Heart left ventricle (tissue), 16 donors: ENCODE results near the gene NT5C2. TPM values are rescaled to one million over a fixed set of nuclear protein-coding genes. Genes with fewer than 3 reads are reported as not detected.

Source experiments
- ATAC-seq, 4 donors: fragments of 200-7000 bp; cut with Tn5 transposase; one replicate each; pipeline ENCODE4 v1.9.1; 2020 to 2022; ENCODE audit warnings: moderate library complexity in 4 of 4, mild to moderate bottlenecking in 3 of 4, moderate number of reproducible peaks in 1 of 4
- DNase-seq, 5 donors: peaks; one replicate each; pipeline ENCODE4 v3.0.0-alpha.2; 2020
- H3K27ac ChIP-seq, 12 donors: fragments of 200-600 bp; sonication (generic) in 4 of 12; one replicate each; pipeline versions ENCODE4 v1.5.0 to v1.8.0; 2016 to 2022; ENCODE audit warnings: mild to moderate bottlenecking in 2 of 12
- H3K27me3 ChIP-seq, 9 donors: fragments of 200-600 bp; sonication (generic) in 2 of 9; one replicate each; pipeline versions ENCODE4 v1.5.1 to v1.8.0; 2016 to 2022; ENCODE audit warnings: mild to moderate bottlenecking in 3 of 9
- H3K36me3 ChIP-seq, 9 donors: fragments of 200-600 bp; sonication (generic) in 2 of 9; one replicate each; pipeline versions ENCODE4 v1.5.0 to v1.8.0; 2018 to 2022; ENCODE audit warnings: mild to moderate bottlenecking in 2 of 9
- H3K4me1 ChIP-seq, 12 donors: fragments of 200-600 bp; sonication (generic) in 4 of 12; one replicate each; pipeline versions ENCODE4 v1.5.0 to v1.8.0; 2016 to 2022; ENCODE audit warnings: mild to moderate bottlenecking in 3 of 12
- H3K4me3 ChIP-seq, 12 donors: fragments of 200-600 bp; sonication (generic) in 4 of 12; one replicate each; pipeline versions ENCODE4 v1.5.0 to v1.8.0; 2017 to 2022; ENCODE audit warnings: mild to moderate bottlenecking in 9 of 12, moderate library complexity in 4 of 12
- H3K9me3 ChIP-seq, 12 donors: fragments of 200-600 bp; sonication (generic) in 4 of 12; one replicate each; pipeline versions ENCODE4 v1.5.0 to v1.8.0; 2016 to 2022; ENCODE audit warnings: mild to moderate bottlenecking in 1 of 12
- CTCF ChIP-seq, 12 donors: fragments of 200-600 bp; sonication (generic) in 4 of 12; IDR thresholded peaks; one replicate each; pipeline versions ENCODE4 v1.5.0 to v1.8.0; 2018 to 2022; ENCODE audit warnings: antibody characterized with exemption in 12 of 12, mild to moderate bottlenecking in 5 of 12
- POLR2A ChIP-seq, 2 donors: fragments of 450-650 bp; IDR thresholded peaks; one replicate each; pipeline ENCODE4 v1.6.1; 2017; ENCODE audit warnings: antibody characterized with exemption in 2 of 2, mild to moderate bottlenecking in 2 of 2, moderate library complexity in 2 of 2
- WGBS, 4 donors: extraction: QIAGEN DNeasy Blood & Tissue Kit in 2 of 4; methylation state at CpG; one replicate each; pipeline versions ENCODE4 v1.1.5 to v1.1.7; 2013 to 2018; 5-methylcytosine and 5-hydroxymethylcytosine counted together
- intact Hi-C, 10 donors: fragments of 100-400 bp; cut with DNase I; formaldehyde crosslinking; loops; one replicate each; pipeline versions ENCODE4 v1.11.1 to v1.14.2; 2022
- polyA plus RNA-seq, 2 donors: library from polyadenylated mRNA; stranded (reverse); fragments of 200-250 nt; gene quantifications; one replicate each; pipeline ENCODE4 v1.2.3, GENCODE V29; 2013
- total RNA-seq, 9 donors: library from RNA; depleted of rRNA in 2 of 9; stranded (reverse); fragments of >200 nt in 2 of 9; fragmentation: NEBNext Ultra II Directional in 3 of 9; extraction: Animal tissue kit (Norgen Biotek cat#: 25700) in 3 of 9; gene quantifications; one replicate each; pipeline versions ENCODE4 v1.1.0 to v1.2.4, GENCODE V29; 2016 to 2023
- donor health status: ischemic (EF 13 %, LVEDD 7.1; RV severe dilation, severe dysfunction).
- donor health status: healthy with polysubstance abuse.
- donor health status: DM: no; HTN: yes; CAD: no.
- donor health status: DM: no; HTN: no; CAD: no.
- donor health status: ischemic (EF 25% LVEDD 6.9; RV normal size, moderate dysfunction).
- donor health status: ischemic (EF 25% LVEDD 5.7; RV mildly dilated, moderate dysfunction).
- donor health status: healthy.
- donor health status: DM: yes; HTN: yes; CAD: no.
- donor health status: ischemic (EF 35%, LVEDD 5.7; RV mildly dilated, moderate dysfunction).
- donor health status: nonischemic (EF 11% LVEDD 7.7; RV severe dilation, severe dysfunction).
- donor health status: DM: yes; HTN: yes; CAD: no.
- donor health status: PGD.
- donor health status: ischemic (EF 29% LVEDD 5.4; RV normal size, mild dysfunction).
- donor health status: nonischemic (EF 23%, LVEDD 6.1; RV moderate dilation, normal function).

Gene NT5C2
- total and polyA plus RNA-seq, 11 donors = 26.2 to 70.6 (median 43.6) TPM

- Histone ChIP-seq H3K4me1 (peaks cover 0 to 27% (median 4%) of the 10 kb centered on the region in 12 donors), H3K27ac (no peak overlapping the region), H3K36me3 (peaks cover 0 to 79% (median 59%) of the 10 kb centered on the region in 9 donors), H3K27me3 (no peaks in the 10 kb centered on the region), H3K4me3 (no peak overlapping the region), H3K9me3 (no peaks in the 10 kb centered on the region)
- ATAC-seq = no peak
- intact Hi-C loops = loop anchor here in 6 of 10 donors (5.0 to 10.0 kb wide), 5 partner anchors 33 to 140 kb away; partner anchors contain the start of genes RPEL1 (in 5 of the 6) and NT5C2 (in 1 of the 6)
- TF ChIP-seq CTCF (IDR thresholded peaks at IDR 0.05) (no peak), POLR2A (IDR thresholded peaks at IDR 0.05) (no peak)
- DNase-seq = no peak
- 23 to 31% (median 29%) methylated on average over 2 of the region's 2 CpGs for WGBS, 4 donors
These were observed 88.4 kb downstream of the NT5C2 start for GRCh38 chr10:103104721-103105120.

GRCh38 chr10:103103989-103104388 is 89.1 kb downstream of the NT5C2 start:
- no peak for ATAC-seq
- DNase-seq = no peak
- Histone ChIP-seq H3K4me3 (no peak overlapping the region), H3K36me3 (peaks cover 0 to 86% (median 66%) of the 10 kb centered on the region in 9 donors), H3K27ac (no peak overlapping the region), H3K9me3 (no peaks in the 10 kb centered on the region), H3K27me3 (no peaks in the 10 kb centered on the region), H3K4me1 (peaks cover 0 to 24% (median 3%) of the 10 kb centered on the region in 12 donors)
- 90 to 98% (median 94%) methylated on average over 2 of the region's 2 CpGs for WGBS, 4 donors
- TF ChIP-seq CTCF (IDR thresholded peaks at IDR 0.05) (no peak), POLR2A (IDR thresholded peaks at IDR 0.05) (no peak)
- intact Hi-C loops = loop anchor here in 5 of 10 donors (5.0 to 10.0 kb wide), 3 partner anchors 33 to 141 kb away; partner anchors contain the start of genes RPEL1 (in 5 of the 5) and NT5C2 (in 1 of the 5)

- TF ChIP-seq POLR2A (IDR thresholded peaks at IDR 0.05) (no peak), CTCF (IDR thresholded peaks at IDR 0.05) (no peak)
- Histone ChIP-seq H3K27ac (peak overlapping the region in 1 of 12 donors; percentile 5), H3K36me3 (peaks cover 0 to 96% (median 84%) of the 10 kb centered on the region in 9 donors), H3K4me1 (peaks cover 0 to 22% (median 3%) of the 10 kb centered on the region in 12 donors), H3K27me3 (no peaks in the 10 kb centered on the region), H3K4me3 (no peak overlapping the region), H3K9me3 (no peaks in the 10 kb centered on the region)
- WGBS, 4 donors = 62 to 73% (median 67%) methylated on average over 3 of the region's 3 CpGs
- intact Hi-C loops = loop anchor here in 5 of 10 donors (5.0 to 10.0 kb wide), 3 partner anchors 35 to 143 kb away; partner anchors contain the start of genes RPEL1 (in 5 of the 5) and NT5C2 (in 1 of the 5)
- DNase-seq (no peak), ATAC-seq (peak; percentile 16 to 65 (median 51))
These were observed 90.9 kb downstream of the NT5C2 start for GRCh38 chr10:103102195-103102594.

DNA sequence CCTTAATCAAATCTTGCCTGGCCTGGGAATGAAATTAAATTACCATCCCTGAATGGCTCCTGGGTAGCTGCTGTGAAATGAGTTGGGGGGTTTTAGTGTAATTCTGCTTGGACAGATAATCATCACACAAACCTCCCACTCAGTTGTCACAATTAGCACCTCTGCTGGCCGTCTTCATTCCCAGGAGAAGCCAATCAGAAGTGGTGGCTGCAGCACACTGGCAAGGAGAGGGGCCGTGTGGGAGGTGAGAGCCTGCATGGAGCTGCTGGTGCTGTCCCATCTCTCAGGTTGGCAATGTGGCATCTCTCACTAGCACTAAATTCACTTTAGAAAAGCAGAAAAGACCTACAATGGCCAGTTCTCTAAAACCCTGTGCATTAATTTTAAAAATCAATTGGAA is 92.5 kb downstream of the NT5C2 start:
- Histone ChIP-seq H3K4me3 (no peak overlapping the region), H3K27me3 (no peaks in the 10 kb centered on the region), H3K9me3 (no peaks in the 10 kb centered on the region), H3K4me1 (peaks cover 0 to 14% (median 2%) of the 10 kb centered on the region in 12 donors), H3K27ac (no peak overlapping the region), H3K36me3 (peaks cover 0 to 100% (median 92%) of the 10 kb centered on the region in 9 donors)
- ATAC-seq (no peak), DNase-seq (no peak)
- TF ChIP-seq CTCF (IDR thresholded peaks at IDR 0.05) (no peak), POLR2A (IDR thresholded peaks at IDR 0.05) (no peak)
- WGBS, 4 donors = 51 to 82% (median 71%) methylated on average over 2 of the region's 2 CpGs
- intact Hi-C loops = loop anchor here in 5 of 10 donors (5.0 to 10.0 kb wide), 3 partner anchors 37 to 144 kb away; partner anchors contain the start of genes RPEL1 (in 5 of the 5) and NT5C2 (in 1 of the 5)
